GDM1 (cell line): ENCODE data around the gene NEMF.
"Not testable (repeated sequence)": the region's sequence is repeated elsewhere in the genome, so short reads cannot be mapped to it uniquely, and the experiment has no call there.

Experiments used
- DNase-seq: peaks from one replicate; lab custom pipeline; 2025; lab: John Stamatoyannopoulos, UW

The NEMF gene

DNA sequence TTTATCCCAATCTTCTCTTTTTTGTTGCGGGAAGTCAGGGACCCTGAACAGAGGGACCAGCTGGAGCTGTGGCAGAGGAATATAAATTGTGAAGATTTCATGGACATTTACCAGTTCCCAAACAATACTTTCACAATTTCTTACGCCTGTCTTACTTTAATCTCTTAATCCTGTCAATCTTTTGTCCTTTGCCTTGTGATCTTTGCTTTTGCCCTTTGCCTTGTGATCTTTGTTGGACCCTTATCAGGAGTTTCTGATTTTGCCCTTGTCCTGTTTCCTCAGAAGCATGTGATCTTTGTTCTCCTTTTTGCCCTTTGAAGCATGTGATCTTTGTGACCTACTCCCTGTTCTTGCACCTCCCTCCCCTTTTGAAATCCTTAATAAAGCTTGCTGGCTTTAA is 36.5 kb downstream of the NEMF start:
- DNase-seq: not testable (repeated sequence)

DNA sequence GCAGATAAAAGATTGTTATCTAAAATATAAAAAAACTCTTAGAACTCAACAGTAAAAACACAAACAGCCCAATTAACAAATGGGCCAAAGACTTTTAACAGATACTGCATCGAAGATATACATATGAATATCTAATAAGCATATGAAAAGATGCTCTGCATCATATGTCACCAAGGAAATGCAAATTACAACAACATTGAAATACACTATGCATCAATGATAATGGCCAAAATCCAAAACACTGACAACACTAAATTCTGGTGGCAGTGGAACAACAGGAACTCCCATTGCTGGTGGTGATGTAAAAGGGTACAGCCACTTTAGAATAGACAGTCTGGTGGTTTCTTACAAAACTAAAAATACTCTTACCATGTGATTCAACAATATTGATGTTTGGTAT is 43.8 kb downstream of the NEMF start:
- DNase-seq: no peak

DNA sequence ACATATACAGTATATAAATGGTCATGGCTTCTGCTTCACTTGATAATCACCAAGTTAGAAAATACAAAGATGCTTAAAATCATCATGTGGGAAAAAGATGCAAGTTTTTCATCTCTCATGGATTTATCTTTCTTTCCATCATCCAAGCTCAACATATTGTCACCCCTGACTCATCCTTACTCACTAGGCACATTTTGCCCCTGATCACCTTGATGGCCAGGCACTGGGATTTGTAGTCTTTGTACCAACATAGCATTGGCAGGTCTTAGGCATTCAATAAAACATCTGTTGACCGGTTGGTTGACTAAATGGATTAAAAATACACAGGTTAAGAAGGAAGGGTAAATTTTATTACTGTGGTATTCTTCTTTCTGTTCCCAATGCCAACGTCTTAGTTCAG is 56.6 kb downstream of the NEMF start:
- DNase-seq: no peak

DNA sequence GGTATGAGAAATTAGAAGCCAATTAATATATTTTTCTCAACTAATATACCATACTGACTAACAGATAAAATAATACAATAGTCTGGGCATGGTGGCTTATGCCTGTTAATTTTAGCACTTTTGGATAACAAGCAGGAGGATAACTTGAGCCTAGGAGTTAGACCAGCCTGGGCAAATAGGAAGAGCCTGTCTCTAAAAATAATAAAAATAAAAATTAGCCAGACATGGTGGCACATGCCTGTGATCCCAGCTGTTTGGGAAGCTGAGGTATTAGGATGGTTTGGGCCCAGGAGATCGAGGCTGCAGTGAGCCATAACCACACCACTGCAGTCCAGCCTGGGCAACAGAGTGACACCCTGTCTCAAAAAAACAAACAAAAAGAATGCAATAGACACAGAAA is 60.0 kb downstream of the NEMF start:
- DNase-seq: no peak

DNA sequence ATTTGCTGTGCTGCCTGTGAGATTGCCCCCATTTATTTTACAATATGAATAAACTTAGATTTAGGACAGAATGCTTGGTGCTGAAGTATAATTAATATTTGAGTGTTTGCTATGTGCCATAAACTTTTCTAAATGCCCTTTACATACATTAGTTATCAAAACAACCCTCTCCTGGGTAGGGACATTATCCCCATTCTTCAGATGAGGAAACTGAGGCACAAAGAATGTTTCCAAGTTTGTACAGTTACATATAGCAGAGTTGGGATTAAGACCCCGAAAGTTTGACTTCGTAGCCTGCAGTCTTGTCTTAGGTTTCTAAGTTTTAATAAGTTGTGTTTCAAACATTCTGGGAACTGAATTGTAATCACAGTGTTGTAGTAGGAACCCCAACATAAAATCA is 66.3 kb downstream of the NEMF start:
- DNase-seq: no peak

DNA sequence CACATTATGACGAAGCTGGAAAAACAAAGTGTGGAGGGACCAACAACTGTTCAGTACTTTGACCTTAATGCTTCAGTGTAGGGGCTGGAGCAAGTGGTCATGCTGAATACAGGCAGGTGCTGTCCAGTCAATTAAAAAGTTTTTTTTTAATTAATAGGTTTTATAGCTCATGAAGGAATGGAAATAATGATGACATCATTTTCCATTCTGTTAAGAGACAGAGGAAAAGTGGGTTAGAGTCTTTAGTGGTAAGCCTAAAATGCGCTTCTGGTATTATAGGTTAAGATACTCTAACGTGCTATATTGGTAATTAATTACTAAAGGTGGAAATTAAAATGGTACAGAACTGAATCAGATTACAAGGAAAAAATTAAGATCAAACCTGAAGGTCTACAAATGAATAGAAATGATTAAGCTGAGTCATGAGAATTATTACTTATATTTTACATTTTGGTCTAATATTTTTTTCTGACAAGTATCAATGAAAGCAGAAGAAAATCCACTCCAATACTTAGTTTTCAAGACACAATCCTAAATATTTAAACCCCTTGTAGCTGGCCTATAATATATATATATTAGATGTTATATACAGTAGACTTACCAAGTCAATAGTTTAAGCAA is 69.1 kb downstream of the NEMF start:
- no peak for DNase-seq

DNA sequence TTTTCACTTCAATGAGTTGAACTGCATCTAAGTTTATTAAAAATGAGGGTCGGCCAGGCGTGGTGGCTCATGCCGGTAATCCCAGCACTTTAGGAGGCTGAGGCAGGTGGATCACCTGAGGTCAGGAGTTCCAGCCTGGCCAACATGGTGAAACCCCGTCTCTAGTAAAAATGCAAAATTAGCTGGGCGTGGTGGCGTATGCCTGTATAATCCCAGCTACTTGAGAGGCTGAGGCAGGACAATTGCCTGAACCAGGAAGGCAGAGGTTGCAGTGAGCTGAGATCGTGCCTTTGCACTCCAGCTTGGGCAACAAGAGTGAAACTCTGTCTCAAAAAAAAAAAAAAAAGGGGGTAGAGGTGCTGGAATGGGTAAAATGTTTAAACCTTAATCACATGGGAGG is 71.5 kb downstream of the NEMF start:
- DNase-seq: not testable (repeated sequence)

DNA sequence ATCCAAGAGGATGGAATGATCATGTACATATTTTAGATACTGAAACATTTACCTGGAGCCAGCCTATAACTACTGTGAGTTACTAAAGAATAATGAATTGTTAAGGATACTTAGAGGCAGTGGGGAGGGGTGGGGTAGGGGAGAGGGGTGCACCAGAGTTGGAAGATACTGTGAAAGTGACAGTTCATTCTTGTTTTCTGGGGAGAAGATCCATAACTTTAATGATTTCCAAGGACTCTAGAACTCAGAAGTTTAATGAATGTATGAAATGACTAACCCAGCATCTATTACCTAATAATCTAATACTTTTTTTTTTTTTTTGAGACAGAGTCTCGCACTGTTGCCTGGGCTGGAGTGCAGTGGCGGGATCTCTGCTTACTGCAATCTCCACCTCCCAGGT is 74.2 kb downstream of the NEMF start:
- no peak for DNase-seq

DNA sequence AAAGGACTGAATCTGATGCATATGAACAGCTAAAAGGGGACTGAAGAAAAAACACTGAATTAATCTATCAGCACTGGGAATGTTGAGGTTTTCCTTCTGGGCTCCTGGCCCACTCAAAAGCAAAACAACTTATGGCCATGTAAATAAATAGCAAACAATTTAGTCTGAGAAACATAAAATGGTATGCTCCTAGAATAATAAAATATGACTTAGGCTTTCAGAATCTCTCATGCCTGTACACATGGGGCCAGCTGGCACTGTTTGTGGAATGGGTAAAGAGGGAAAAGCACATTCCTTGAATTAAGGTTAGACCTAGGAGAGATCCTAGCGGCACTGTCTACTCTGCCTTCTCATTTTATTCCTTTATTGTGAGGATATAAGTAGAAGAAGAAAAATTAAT is 78.5 kb downstream of the NEMF start:
- DNase-seq: no peak

DNA sequence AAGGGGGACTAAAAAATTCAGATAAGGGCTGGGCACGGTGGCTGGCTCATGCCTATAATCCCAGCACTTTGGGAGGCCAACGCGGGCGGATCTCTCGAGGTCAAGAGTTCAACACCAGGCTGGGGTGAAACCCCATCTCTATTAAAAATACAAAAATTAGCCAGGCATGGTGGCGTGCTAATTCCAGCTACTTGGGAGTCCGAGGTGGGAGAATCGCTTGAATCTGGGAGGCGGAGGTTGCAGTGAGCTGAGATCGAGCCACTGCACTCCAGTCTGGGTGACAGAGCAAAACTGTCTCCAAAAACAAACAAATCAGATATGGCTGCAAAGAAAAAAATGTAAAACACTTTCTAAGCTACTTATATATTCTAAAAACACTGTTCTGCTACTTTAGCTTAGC is 80.9 kb downstream of the NEMF start:
- not testable (repeated sequence) for DNase-seq

DNA sequence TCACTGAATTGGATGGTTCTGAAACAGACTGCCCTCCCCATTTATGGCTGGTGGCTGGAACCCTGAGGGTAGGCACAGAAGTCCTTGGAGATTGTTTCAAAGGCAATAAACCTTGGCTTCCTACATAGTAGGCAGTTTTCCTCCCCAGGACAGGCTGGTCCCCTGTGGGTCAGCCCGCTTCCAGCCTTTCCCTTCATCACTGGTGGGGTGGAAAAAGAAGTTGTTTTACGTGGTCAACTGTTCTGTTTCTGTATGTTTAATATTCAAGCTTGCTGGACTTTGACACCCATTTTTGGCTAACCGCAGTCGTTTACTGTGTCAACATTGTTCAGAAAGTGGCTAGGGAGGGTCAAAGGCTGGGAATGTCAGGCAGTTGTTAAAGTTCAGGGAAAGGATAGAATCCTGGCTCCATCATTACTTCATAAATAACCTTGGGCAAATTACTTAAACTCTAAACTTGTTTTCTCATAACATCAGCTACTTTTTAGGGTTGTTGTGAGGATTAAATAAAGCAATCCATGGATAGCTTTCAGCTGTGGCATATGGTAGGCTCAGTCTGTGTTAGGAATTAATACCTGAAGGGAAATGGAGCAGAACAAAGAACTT is 82.3 kb downstream of the NEMF start:
- no peak for DNase-seq

DNA sequence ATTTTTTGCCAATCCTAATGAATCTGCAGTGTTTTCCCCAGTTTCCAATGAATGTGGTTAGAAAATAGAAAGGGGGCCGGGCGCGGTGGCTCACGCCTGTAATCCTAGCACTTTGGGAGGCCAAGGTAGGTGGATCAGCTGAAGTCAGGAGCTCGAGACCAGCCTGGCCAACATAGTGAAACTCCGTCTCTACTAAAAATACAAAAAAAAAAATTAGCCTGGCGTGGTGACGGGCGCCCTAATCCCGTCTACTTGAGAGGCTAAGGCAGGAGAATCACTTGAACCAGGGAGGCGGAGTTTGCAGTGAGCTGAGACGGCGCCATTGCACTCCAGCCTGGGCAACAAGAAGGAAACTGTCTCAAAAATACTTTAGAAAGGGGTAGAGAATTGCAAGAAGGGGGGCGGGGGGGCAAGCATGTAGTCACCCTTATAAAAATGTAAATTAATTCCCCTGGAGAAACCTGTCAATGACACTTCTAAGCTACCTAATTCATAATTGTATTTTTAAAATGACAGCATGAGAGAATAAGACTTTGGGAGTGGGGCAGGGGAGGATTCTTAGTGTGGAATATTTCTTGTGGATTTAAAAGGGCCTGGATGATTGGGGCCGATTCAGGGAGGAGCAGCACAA is 82.9 kb downstream of the NEMF start:
- DNase-seq: no peak

DNA sequence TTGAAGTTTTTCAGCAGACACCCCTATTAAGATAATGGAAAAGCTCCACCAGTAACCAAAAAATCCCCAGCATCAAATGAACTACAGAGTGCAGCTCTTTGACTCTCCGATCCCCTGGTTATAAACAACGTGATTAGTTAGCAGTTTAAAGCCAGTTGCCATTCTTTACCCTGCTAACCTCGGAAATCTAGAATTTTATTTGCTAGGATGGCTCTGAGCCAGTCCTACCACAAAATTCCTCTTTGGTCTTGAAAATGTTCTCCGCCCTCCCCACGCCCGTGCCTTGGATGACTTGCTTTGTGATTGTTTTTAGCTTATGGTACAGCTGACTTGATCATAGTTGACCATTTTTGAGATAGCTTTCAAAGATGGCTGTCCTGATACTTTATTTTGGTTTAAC is 83.4 kb downstream of the NEMF start:
- DNase-seq: no peak

DNA sequence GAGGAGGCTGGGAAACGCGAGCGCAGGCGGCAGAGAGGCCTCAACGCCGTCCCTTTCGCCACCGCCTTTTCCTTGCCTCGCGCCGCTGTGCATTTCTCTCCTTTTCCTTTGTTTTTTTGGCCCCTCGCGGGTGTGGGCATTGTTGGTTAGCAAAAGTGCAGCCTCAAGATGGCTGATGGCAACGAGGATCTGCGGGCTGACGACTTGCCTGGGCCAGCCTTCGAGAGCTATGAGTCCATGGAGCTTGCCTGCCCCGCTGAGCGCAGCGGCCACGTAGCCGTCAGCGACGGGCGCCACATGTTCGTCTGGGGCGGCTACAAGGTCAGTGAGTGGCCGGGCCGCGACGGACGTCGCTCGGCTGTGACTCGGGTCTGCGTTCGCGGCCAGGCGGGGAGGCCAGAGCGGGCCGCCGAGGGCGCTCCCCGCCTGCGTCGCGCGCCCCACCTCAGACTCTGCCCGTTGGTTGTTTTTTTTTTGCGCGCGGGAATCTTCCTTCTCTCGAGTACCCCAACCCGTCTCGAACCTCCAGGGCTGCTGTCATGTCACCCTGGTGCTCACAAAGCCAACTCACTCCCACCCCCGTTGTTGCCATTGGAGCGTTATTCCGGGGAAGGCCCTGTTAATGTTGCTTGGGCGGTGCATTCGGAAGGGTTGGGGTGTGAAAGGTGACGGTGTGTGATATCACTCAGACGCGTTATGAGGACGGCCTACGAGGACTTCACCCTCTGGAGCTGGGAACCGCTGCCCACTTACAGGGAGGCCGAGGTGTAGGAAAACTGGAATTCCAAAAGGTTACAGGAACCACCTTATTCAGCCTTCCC is 84.1 kb downstream of the NEMF start:
- peak; percentile 7 for DNase-seq

DNA sequence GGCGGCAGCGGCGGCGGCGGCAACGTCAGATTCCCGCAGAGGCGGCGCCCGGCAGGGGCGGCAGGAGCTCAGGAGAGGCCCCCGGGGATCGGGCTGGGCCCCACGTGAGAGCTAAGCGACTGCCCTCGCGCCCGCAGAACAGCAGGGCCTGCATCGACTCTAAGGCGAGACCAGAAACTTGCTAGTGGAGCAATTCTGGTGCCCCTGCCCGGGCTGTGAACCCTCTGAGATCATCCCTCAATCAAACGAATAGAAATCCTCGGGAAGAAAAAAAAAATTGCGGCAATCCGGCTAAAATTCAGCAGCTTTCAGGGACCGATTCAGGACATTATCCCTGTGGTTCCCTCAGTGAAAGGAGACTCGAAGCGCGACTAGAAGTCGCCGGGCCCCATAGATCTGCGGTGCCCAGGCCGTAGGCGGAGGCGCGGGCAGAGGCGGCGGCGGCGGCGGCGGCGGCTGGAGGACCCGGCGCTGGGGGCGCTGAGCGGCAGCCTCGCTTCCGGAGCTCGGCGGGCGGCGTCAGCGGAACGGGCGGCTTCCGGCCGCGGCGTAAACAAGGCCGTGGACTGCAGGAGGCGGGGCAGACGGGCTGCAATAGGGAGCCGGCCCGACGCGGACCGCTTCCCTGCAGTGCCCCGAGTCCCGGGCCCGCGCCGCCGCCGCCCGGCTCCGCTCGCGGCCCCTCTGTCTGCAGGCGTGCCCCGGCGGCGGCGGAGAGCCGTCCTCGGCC is 84.9 kb downstream of the NEMF start, which contains the start of gene KLHDC2:
Gene KLHDC2 (plus strand): TSS at position 583 of the 730 bp plus-strand sequence. CDS start 316 bp downstream, outside the sequence.
- DNase-seq: peak; percentile 91

DNA sequence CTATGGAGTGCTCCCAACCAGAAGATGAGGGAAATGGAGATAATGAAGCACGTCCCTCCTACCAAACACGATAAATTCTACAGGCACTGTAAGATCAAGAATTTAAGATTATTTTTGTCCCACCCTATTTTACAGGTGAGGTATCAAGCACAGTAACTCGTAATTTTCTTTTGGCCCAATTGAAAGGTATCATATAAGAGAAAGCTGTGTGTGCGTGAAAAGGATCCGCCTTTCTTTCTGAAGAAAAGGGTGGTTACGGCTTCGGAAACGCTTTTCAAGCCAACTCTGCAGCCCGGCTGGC is 85.4 kb downstream of the NEMF start:
- DNase-seq: no peak

DNA sequence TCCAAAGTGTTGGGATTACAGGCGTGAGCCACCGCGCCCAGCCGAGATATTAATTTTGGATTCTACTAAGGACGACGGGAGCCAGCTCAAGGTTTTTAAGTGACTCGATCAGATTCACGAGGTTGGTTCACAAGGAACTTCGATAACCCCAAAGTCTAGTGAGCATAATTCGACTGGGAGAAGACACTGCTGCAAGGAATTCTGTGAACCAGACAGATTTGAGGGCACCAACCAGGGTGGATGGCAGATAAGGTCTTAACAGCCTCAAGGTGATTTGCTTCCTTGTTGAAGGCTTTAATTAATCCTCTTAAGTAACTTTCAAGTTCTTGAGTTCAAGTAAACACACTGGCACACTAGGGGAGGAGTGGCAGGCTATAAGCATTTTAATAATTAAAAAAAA is 85.7 kb downstream of the NEMF start:
- no peak for DNase-seq

DNA sequence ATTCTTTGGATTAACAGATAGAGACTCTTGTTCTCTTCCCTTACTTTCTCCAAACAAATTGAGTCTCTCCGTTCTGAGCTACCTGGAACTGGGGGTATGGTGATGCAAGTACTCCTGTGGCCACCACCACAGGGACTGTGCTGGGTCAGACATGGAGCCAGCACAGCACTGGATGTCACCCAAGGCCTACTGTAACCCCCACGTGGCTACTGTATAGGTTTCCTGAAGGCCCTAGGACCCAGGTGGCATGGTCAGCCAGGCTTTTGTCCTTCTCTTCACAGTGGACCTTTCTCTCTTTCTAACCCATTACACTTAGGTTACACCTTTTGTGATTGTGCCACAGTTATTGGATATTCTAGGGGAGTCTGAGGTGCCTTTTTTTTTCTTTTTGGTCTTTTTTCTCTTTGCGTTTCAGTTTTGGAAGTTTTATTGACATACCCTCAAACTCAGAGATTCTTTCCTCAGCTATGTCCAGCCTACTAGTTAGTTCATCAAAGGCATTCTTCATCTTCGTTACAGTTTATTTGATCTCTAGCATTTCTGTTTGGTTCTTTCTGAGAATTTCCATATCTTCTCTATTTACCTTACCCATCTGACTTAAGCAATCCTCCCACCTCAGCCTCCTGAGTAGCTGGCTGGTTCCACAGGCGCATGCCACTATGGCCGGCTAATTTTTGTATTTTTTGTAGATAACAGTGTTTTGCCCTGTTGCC is 90.6 kb downstream of the NEMF start:
- no peak for DNase-seq

DNA sequence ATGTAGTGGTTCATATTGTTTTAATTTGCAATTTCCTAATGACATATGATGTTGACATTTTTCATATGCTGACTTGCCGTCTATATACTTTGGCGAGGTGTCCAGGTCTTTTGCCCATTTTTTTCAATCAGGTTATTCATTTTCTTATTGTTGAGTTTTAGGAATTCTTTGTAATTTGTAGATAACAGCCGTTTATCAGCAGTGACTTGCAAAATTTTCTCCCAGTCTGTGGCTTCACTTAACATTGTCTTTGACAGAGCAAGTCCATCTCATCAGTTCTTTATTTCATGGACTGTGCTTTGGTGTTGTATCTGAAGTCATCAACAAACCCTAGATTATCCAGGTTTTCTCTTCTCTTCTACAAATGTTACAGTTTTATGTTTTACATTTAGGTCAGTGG is 97.2 kb downstream of the NEMF start:
- DNase-seq: no peak

DNA sequence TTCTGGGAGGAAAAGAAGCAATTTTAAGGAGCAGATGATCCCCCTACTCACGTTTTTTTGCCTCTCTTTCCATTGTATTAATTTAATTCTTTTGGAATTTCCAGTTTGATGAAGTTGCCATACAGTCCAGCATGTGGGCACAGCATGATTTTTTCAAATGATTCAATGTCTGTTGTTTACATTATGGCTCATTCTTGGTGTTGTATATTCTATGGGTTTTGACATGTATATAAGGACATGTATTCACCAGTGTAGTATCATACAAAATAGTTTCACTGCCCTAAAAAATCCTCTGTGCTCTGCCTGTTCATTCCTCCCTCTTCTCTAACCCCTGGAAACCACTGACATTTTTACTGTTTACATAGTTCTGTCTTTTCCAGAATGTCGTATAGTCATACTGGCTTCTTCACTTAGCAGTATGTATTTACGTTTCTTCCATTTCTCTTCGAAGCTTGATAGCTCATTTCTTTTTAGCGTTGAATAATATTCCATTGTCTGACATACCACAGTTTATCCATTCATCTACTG is 98.0 kb downstream of the NEMF start:
- no peak for DNase-seq

DNA sequence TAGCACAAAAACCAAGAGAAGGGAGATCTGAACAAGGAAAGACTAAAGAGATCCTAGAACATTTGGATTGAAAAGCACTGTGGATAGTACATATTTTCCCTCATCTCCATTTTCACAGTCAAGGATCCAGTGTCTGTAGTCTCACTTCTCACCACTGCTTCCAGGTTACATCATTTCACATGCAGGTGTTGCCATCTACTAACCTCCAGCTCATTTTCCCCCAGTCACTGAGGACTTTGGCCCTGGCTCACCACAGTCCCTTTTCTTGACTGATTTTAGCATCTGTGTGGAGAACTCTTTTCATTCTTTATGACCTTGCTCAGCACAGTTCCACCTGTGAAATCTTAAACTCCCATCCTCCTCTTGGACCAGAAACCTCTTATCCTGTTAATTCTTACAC is 106.1 kb downstream of the NEMF start:
- not testable (repeated sequence) for DNase-seq
